ENCODE data around the gene CAMK1D.

The CAMK1D gene

DNA sequence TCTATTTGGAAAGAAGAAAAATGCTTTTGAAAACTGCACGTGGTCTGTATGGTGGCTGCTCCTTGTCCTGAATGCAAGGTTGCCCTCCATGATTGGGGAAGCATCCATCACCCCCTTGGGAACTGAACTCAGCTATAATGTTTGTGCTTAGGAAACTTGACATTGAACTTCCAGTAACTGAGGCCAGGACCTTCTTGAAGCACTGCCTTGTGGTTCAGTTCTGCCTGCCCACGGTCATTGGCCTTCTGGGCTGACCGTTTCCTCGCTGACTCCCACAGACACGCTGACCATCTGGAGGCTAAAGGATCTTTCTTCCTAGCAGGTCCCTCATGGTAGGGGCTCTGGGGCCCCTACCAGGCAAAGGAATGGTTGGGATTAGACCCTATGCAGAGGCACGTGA is 247.8 kb downstream of the CAMK1D start:
- no peak for DNase-seq (ENCODE audit: low spot score)

DNA sequence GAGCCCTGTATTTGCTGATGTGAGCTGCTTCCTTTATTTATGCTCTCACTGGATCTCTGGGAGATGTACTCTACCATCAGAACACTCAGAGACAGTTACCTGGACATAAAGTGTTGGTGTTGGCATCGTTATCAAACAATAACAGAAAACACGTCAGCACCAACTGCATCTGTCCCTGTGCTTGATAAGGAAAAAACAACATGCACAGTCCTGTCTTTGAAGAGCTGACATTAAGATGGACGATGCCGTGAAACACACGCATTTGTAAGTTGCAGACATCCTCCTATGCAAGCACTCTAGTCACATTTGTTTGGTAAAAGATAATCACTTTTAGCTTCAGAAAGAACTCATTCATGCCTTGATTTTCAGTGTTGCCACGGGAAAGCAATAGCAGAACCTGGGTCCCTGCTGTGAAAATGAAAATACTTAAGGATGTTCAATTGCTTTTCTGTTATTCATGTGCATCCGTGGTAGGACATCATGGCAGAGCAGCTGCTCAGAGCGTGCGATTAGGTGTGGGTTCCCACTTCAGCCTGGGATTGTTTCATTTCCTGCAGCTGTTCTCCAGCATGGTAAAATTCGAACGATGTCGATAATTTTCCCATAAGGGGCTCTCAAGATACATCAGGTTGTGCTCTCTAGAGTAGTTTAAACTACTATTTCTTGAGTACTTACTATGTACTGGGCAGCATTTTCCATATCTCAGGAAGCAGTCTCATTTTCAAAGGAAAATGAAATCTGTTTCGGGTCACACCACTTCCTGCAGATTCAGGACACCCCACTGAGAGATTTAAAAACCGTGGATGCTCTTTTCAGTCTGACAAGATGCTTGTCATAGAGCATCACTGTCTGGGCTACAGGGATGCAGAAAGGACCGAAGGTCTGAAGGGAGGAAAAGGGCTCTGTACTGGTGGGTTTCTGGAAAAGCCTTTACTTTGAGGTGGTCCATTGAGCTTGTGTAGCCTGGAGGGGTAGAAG is 248.7 kb downstream of the CAMK1D start:
- no peak for DNase-seq (ENCODE audit: low spot score)

- no peak for DNase-seq (ENCODE audit: low spot score)
Observed at GRCh38 chr10:12600652-12601051, 251.3 kb downstream of the CAMK1D start.

DNA sequence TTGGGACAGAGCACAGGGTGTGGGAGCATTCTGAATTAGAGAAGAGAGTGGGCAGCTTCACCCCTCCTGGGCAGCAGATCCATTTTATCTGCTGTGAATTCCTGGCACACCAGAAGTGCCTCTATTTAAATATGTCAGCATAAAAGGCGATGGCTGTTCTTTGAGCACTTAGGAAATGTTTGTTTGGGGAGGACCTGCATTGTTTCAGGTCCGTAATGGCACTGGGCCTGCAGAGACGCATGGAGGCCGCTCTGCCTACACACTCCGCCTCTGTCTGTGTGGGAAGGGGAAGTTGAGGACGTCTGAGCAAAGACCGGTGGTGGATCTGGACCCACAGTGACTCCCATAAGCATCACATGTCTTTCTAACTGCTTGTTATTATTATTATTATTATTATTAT is 253.2 kb downstream of the CAMK1D start:
- no peak for DNase-seq (ENCODE audit: low spot score)

DNA sequence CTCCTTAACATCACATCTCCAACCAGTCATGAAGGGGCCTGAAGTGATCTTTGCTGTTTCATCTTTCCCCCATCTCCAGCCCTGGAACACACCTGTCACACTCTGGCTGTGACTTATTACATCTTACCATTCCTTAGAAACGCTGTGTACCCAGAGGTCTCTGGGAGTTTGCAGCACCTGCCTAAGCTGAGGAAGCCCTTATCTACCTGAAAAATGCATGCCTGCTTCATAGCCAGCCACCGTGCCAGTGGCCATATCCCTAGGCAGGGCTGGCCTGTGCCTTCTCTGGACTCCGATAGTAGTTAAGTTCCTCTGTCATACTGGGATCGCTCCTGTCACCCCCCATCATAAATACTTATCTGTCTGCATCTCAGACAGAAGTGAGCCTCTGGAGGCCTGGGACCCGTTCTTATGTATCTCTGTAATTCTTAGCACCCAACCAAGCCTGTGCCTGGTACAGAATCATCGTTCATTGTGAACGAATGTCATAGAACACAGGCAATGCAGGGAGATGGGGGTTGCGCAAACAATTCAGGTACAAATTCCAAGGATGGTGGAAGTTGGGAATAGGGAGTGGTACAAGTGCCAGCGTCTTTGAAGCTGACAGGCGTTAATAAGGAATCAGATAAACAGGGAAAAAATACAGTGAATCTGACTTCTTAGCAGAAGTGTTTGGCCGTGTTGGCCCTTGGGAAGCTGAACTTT is 254.6 kb downstream of the CAMK1D start:
- no peak for DNase-seq (ENCODE audit: low spot score)

- peak; percentile 40 for DNase-seq (ENCODE audit: low spot score)
Observed at GRCh38 chr10:12605580-12606405, 256.4 kb downstream of the CAMK1D start.

DNA sequence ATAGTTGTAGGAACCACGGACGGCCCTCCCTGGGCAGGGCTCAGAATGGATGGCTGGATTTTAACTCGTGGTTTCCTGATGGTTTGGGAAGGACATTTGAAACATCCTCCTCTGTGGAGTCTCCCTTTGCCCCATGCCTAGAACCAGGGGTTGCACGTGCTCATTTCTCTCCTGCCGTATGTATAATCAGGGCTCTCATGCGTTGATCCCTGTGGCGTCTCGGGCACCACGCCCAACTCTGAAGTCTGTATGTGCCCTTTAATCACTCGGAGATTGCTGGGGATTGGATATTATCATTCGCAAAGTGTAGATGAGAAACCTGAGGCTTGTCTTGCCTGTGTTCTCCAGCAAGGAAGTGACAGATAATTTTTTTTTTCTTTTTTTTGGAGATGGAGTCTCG is 257.1 kb downstream of the CAMK1D start:
- DNase-seq (ENCODE audit: low spot score): no peak

DNA sequence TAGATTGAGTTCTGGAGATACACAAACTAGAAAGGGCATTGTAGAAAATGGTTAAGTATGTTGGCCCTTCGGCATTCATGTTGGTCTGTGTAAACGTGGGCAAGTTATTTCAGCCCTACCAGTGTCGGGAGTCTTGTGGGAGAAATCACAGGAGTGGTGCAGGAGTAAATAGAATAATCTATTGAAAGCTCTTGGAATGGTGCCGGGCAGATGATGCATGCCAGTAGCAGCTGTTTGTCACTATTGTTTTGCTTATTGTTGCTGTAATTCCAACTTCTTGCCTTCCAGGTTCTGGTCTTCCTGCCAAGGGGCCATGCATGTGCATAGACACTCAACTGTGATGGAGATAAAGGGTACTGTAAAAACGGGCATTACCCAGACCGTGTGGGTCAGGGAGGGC is 259.4 kb downstream of the CAMK1D start:
- DNase-seq (ENCODE audit: low spot score): no peak

- DNase-seq (ENCODE audit: low spot score): no peak
Observed at GRCh38 chr10:12609435-12609834, 260.1 kb downstream of the CAMK1D start.

DNA sequence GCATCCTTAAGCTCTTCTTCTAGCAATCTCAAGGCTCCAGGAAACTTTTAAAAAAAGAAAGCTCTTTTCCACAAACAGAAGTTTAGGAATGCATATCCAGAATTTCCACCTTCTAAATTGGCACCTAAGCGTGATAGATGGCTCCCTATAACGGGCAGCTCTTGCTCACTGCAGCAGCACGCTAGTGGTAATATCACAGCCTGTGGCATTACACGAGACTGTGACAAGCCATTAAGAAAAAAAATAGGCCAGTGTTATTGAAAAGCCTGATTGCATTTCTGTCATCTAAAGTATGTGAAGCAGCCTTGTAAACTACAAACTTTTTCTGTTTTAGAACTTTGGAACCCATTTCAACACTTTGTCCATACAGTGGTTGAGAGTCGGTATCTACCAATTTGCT is 263.8 kb downstream of the CAMK1D start:
- DNase-seq (ENCODE audit: low spot score): no peak

DNA sequence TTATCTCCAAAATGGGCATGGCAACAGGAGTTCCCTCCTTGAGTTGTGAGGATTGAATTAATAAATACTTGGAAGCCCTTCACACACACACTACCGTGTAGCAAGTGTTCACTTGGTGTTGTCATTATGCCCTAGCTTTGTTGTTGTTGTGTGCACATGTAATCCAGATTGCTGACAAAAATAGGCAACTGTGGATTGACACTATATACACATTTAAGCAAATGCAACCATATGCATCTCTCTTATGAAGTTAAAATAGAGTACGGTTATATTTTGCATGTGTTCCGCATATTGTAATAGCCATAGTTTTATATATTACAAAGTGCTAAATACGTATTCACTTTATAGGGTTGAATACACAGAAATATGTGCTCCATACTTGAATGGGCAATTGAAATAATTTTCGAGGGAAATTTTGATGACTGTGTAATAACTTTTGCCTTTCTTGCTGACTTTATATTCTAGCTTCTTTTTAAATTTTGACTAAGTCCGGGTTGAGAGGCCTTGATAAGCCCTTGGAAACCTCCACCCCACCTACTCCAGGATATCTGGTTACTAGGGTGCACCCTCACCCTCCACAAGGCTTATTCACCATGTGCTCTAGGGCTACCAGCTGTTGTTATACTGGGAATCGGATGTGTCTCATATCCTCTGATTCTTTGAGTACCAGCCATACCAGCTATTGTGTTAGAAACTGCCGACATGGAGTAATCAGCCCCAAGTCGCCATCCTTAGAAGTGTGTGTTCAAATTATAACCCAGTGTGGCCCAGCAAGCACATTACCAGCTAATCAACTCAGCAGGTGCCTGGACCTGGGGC is 265.0 kb downstream of the CAMK1D start:
- DNase-seq (ENCODE audit: low spot score): no peak

DNA sequence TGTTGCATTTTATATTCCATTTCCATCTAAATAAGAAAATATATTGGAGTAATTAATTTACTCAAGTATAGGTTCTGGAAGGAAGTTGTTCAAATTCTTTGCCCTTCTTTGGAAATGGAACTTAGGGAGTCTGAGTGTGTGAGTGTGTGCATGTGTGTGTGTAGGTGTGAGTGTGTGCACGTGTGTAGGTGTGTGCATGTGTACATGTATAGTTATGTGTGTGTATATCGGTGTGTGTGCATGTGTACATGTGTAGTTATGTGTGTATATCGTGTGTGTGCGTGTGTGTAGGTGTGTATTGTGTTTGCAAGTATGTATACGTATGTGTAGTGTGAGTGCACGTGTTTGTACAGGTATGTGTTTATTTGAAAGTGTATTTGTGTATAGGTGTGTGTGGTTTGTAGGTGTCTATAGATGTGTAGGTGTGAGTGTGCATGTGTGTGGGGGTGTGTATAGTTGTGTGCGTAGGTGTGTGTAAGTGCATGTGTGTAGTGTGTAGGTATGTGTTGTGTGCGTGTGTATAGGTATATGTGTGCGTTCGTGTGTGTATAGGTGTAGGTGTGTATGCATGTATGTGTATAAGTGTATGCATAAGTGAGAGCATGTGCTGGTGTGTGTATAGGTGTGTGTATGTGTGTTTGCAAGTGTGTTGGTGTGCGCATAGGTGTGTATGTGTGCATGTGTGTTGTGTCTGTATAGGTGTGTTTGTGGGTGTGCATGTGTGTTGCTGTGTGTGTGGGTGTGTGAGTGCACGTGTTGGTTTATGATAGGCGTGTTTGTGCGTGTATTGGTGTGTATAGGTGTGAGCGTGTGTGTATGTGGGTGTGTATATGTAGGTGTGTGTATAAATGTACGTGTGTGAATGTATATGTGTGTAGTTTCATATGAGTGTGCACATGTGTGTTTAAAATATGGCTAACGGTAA is 266.2 kb downstream of the CAMK1D start:
- no peak for DNase-seq (ENCODE audit: low spot score)

GRCh38 chr10:12617191-12618175 is 268.1 kb downstream of the CAMK1D start:
- no peak for DNase-seq (ENCODE audit: low spot score)

DNA sequence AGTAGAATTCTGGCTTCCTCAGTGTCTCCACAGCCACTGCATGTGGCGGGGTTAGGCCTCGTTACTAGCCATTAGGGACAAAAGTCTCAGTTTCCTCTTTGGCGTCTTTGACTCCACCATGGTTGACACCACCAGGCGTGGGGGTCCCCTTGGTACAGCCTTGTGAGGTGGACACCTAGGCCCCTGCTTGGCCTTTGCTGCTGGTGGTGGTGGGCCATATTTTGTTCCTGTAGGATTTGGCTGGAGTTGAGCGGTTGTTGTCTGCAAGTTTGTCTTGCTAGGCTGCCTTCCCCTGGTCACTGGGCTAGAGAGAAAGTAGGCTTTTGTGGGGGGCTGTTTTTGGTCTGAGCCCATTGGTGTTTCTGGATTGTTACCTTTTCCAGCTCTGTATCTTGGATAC is 272.7 kb downstream of the CAMK1D start:
- DNase-seq (ENCODE audit: low spot score): no peak

DNA sequence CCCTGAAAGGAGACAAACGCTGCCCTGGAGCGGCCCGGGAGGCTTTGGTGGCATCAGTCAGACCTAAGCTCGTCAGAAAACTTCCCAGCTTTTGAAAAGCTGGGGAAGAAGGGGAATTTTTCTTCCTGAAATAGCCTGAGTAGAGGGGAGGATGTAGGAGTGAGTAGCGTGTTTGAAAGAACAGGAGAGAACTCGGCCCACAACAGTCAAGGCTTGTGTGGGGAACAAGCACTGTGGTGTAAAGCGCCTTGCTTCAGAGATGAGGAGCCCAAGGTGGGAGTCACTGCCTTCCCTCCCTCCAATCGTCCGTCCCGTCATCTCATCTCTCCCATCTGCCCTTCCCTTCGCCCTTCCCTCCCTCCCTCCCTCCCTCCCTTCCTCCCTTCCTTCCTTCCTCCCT is 273.3 kb downstream of the CAMK1D start:
- DNase-seq (ENCODE audit: low spot score): no peak

GRCh38 chr10:12625393-12626023 is 276.2 kb downstream of the CAMK1D start:
- DNase-seq (ENCODE audit: low spot score): no peak

DNA sequence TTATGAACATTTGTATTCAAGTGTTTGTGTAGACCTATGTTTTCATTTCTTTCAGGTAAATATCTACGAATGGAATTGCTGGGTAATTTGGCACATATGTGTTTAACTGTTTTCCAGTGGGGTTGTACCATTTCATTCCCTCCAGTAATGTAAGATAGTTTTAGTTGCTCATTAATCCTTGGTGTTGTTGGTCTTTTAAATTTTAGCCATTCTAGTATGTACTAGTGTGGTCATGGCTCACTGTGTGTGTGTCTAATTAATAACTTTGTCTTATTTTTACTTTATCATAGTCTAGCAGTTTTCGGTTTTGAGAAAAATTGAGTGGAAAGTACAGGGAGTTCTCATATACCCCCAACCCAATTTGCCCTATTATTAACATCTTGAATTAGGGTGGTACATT is 278.8 kb downstream of the CAMK1D start:
- DNase-seq (ENCODE audit: low spot score): no peak

- DNase-seq (ENCODE audit: low spot score): no peak
Observed at GRCh38 chr10:12628964-12629766, 279.8 kb downstream of the CAMK1D start.
